Hepatocyte (in vitro differentiated cells): ENCODE results near the gene DNMT3B. TPM values are rescaled to one million over a fixed set of nuclear protein-coding genes. Genes with fewer than 3 reads are reported as not detected.
A peak's percentile ranks its signal among the peaks of the same experiment; 100 is the strongest.

Experiments used
- DNase-seq: peaks from one replicate; pipeline ENCODE4 v3.0.0-alpha.2; 2016; ENCODE audit warnings: low spot score
- H2AFZ ChIP-seq: fragments of 200-600 bp; sonication (generic); 2 replicates; pipeline ENCODE4 v1.6.0; 2016; ENCODE audit warnings: antibody characterized with exemption, mild to moderate bottlenecking
- H3K27ac ChIP-seq: fragments of 200-600 bp; sonication (generic); 2 replicates; pipeline ENCODE4 v1.5.1; 2016; ENCODE audit warnings: mild to moderate bottlenecking
- H3K27me3 ChIP-seq: fragments of 200-600 bp; sonication (generic); 2 replicates; pipeline ENCODE4 v1.6.1; 2016
- H3K36me3 ChIP-seq: fragments of 200-600 bp; sonication (generic); replicated peaks from 2 replicates; pipeline ENCODE4 v1.5.1; 2016; ENCODE audit warnings: low read depth; ENCODE audit not compliant: insufficient read depth
- H3K4me1 ChIP-seq: fragments of 200-600 bp; sonication (generic); 2 replicates; pipeline ENCODE4 v1.5.1; 2016; ENCODE audit warnings: mild to moderate bottlenecking, moderate library complexity; ENCODE audit not compliant: insufficient read depth
- H3K4me2 ChIP-seq: fragments of 200-600 bp; sonication (generic); 2 replicates; pipeline ENCODE4 v1.6.0; 2016
- H3K4me3 ChIP-seq: fragments of 200-600 bp; sonication (generic); 2 replicates; pipeline ENCODE4 v1.5.1; 2016; ENCODE audit warnings: mild to moderate bottlenecking
- H3K79me2 ChIP-seq: fragments of 200-600 bp; sonication (generic); 2 replicates; pipeline ENCODE4 v1.6.0; 2017; ENCODE audit warnings: mild to moderate bottlenecking
- H3K9me2 ChIP-seq: fragments of 200-600 bp; sonication (generic); replicated peaks from 2 replicates; pipeline ENCODE4 v1.6.0; 2017; ENCODE audit warnings: mild to moderate bottlenecking; ENCODE audit not compliant: insufficient read depth
- H3K9me3 ChIP-seq: fragments of 200-600 bp; sonication (generic); 2 replicates; pipeline ENCODE4 v1.5.1; 2016; ENCODE audit warnings: low read depth, mild to moderate bottlenecking
- H4K20me1 ChIP-seq: fragments of 200-600 bp; sonication (generic); 2 replicates; pipeline ENCODE4 v1.6.0; 2016; ENCODE audit warnings: mild to moderate bottlenecking; ENCODE audit not compliant: insufficient read depth, poor library complexity, severe bottlenecking
- CTCF ChIP-seq: fragments of 200-600 bp; sonication (generic); IDR thresholded peaks from 2 replicates; pipeline ENCODE4 v1.5.1; 2016; ENCODE audit warnings: antibody characterized with exemption, mild to moderate bottlenecking; ENCODE audit not compliant: poor library complexity
- EZH2 ChIP-seq: fragments of 200-600 bp; sonication (generic); IDR thresholded peaks from 2 replicates; pipeline ENCODE4 v1.6.1; 2016; ENCODE audit warnings: antibody characterized with exemption, mild to moderate bottlenecking, borderline replicate concordance
- EZH2phosphoT487 ChIP-seq: fragments of 200-600 bp; sonication (generic); IDR thresholded peaks from one replicate; pipeline ENCODE4 v1.6.1; 2018; ENCODE audit warnings: antibody characterized with exemption, mild to moderate bottlenecking, low read depth, moderate library complexity; ENCODE audit not compliant: unreplicated experiment, severe bottlenecking
- WGBS: methylation state at CpG from one replicate; pipeline ENCODE4 v1.1.6; 2016; ENCODE audit warnings: low lambda C conversion rate; ENCODE audit errors: missing lambda C conversion rate; 5-methylcytosine and 5-hydroxymethylcytosine counted together
- polyA plus RNA-seq: library from polyadenylated mRNA; unstranded; fragments of >200 nt; fragmentation: Nextera tagmentation; extraction: Ambion mirVana; gene quantifications from 2 replicates; pipeline ENCODE4 v1.2.1, GENCODE V29; 2016
- total RNA-seq: library from RNA; depleted of rRNA; stranded (reverse); fragments of >200 nt; gene quantifications from 2 replicates; pipeline ENCODE4 v1.2.3, GENCODE V29; 2014

Gene DNMT3B
- total and polyA plus RNA-seq, 2 experiments from 2014 or later: 4.3 to 5.2 TPM

- peaks cover 51% of the 10 kb centered on the region for H3K79me2 ChIP-seq
- no peaks in the 10 kb centered on the region for H3K36me3 ChIP-seq
- H3K27ac ChIP-seq: peak overlapping the region; percentile 90
- DNase-seq: peak; percentile 96
- peak overlapping the region; percentile 91 for H3K4me2 ChIP-seq
- no peaks in the 10 kb centered on the region for H3K9me3 ChIP-seq
- peak overlapping the region; percentile 27 for H2AFZ ChIP-seq
- peak overlapping the region; percentile 78 for H3K4me3 ChIP-seq
- WGBS: 2% methylated on average over 35 of the region's 58 CpGs
- peaks cover 14% of the 10 kb centered on the region for H3K4me1 ChIP-seq
- no peak for TF ChIP-seq EZH2
- no peaks in the 10 kb centered on the region for H3K9me2 ChIP-seq
- H3K27me3 ChIP-seq: no peaks in the 10 kb centered on the region
- peaks cover 48% of the 10 kb centered on the region for H4K20me1 ChIP-seq
Observed at GRCh38 chr20:32819992-32820697, 58.0 kb downstream of the DNMT3B start.

- Histone ChIP-seq H3K4me1 (peaks cover 14% of the 10 kb centered on the region), H3K9me2 (no peaks in the 10 kb centered on the region), H2AFZ (no peak overlapping the region)
Observed at GRCh38 chr20:32820698-32821377, 58.7 kb downstream of the DNMT3B start.

GRCh38 chr20:32822225-32822624 is 60.0 kb downstream of the DNMT3B start:
- Histone ChIP-seq H3K27ac (peak overlapping the region; percentile 4), H3K4me1 (peaks cover 14% of the 10 kb centered on the region), H2AFZ (no peak overlapping the region), H3K79me2 (peaks cover 72% of the 10 kb centered on the region), H3K9me3 (no peaks in the 10 kb centered on the region), H3K4me3 (no peak overlapping the region), H3K4me2 (peak overlapping the region; percentile 2), H3K36me3 (peaks cover 4% of the 10 kb centered on the region), H3K27me3 (no peaks in the 10 kb centered on the region), H4K20me1 (peaks cover 55% of the 10 kb centered on the region), H3K9me2 (no peaks in the 10 kb centered on the region)
- TF ChIP-seq EZH2: no peak
- no peak for TF ChIP-seq CTCF
- TF ChIP-seq EZH2phosphoT487: no peak
- no peak for DNase-seq
- 80% methylated on average over 5 of the region's 5 CpGs for WGBS

More at GRCh38 chr20:32820698-32821377, 58.7 kb downstream of the DNMT3B start:
- peak overlapping the region; percentile 90 for H3K27ac ChIP-seq
- H4K20me1 ChIP-seq: peaks cover 52% of the 10 kb centered on the region
- no peaks in the 10 kb centered on the region for H3K27me3 ChIP-seq
- 80% methylated on average over 25 of the region's 25 CpGs for WGBS
- peak overlapping the region; percentile 91 for H3K4me2 ChIP-seq
- H3K9me3 ChIP-seq: no peaks in the 10 kb centered on the region
- DNase-seq: no peak
- TF ChIP-seq EZH2 (no peak), CTCF (no peak), EZH2phosphoT487 (no peak)
- H3K36me3 ChIP-seq: no peaks in the 10 kb centered on the region
- H3K4me3 ChIP-seq: peak overlapping the region; percentile 78
- H3K79me2 ChIP-seq: peaks cover 58% of the 10 kb centered on the region

GRCh38 chr20:32823078-32823477 is 60.9 kb downstream of the DNMT3B start:
- WGBS: 70% methylated on average over 3 of the region's 3 CpGs
- peak; percentile 75 for DNase-seq
- Histone ChIP-seq H3K9me2 (no peaks in the 10 kb centered on the region), H3K79me2 (peaks cover 80% of the 10 kb centered on the region), H3K4me1 (peaks cover 14% of the 10 kb centered on the region), H3K4me3 (no peak overlapping the region), H3K27me3 (no peaks in the 10 kb centered on the region), H3K9me3 (no peaks in the 10 kb centered on the region), H4K20me1 (peaks cover 59% of the 10 kb centered on the region), H2AFZ (no peak overlapping the region), H3K4me2 (peak overlapping the region; percentile 0), H3K27ac (peak overlapping the region; percentile 70), H3K36me3 (peaks cover 7% of the 10 kb centered on the region)
- TF ChIP-seq CTCF (peak; percentile 17), EZH2 (no peak), EZH2phosphoT487 (no peak)
